OCI-LY1 (cell line): ENCODE measurements around the gene ST8SIA1.

ENCODE experiments used
- H2AFZ ChIP-seq: fragments of 200-600 bp; sonication (generic), shearing (Covaris generic); 2 replicates; pipeline ENCODE4 v1.6.0; 2014; ENCODE audit warnings: antibody characterized with exemption, mild to moderate bottlenecking, low read length
- H3F3A ChIP-seq: fragments of 200-600 bp; sonication (generic), shearing (Covaris generic); 2 replicates; pipeline ENCODE4 v1.6.0; 2014; ENCODE audit warnings: mild to moderate bottlenecking, antibody characterized with exemption, low read length, moderate library complexity; ENCODE audit not compliant: insufficient read depth
- H3K27ac ChIP-seq: fragments of 200-600 bp; sonication (generic); 2 replicates; pipeline ENCODE4 v1.5.1; 2014; ENCODE audit warnings: low read length, mixed run types, mild to moderate bottlenecking, low read depth; ENCODE audit not compliant: poor library complexity, severe bottlenecking
- H3K27me3 ChIP-seq: fragments of 200-600 bp; sonication (generic); 2 replicates; pipeline ENCODE4 v1.6.0; 2014; ENCODE audit warnings: antibody characterized with exemption, mild to moderate bottlenecking, low read length, moderate library complexity; ENCODE audit not compliant: insufficient read depth
- H3K36me3 ChIP-seq: fragments of 200-600 bp; sonication (generic); 2 replicates; pipeline ENCODE4 v1.6.1; 2014; ENCODE audit warnings: mild to moderate bottlenecking, antibody characterized with exemption, low read length, moderate library complexity, mixed read lengths; ENCODE audit not compliant: insufficient read depth
- H3K4me1 ChIP-seq: fragments of 200-600 bp; sonication (generic); 2 replicates; pipeline ENCODE4 v1.5.1; 2014; ENCODE audit warnings: mild to moderate bottlenecking, low read length, moderate library complexity; ENCODE audit not compliant: insufficient read depth, severe bottlenecking
- H3K4me2 ChIP-seq: fragments of 200-600 bp; sonication (generic), shearing (Covaris generic); 2 replicates; pipeline ENCODE4 v1.6.1; 2014; ENCODE audit warnings: low read length
- H3K4me3 ChIP-seq: fragments of 200-600 bp; sonication (generic); 2 replicates; pipeline ENCODE4 v1.5.1; 2014; ENCODE audit warnings: low read length, low read depth, mild to moderate bottlenecking, mixed read lengths; ENCODE audit not compliant: poor library complexity, severe bottlenecking
- H3K79me2 ChIP-seq: fragments of 200-600 bp; shearing (Covaris generic); 2 replicates; pipeline ENCODE4 v1.6.1; 2016; ENCODE audit warnings: mixed run types, low read length, mixed read lengths; ENCODE audit not compliant: insufficient read depth
- H3K9ac ChIP-seq: fragments of 200-600 bp; sonication (generic), shearing (Covaris generic); 2 replicates; pipeline ENCODE4 v1.6.1; 2014; ENCODE audit warnings: mild to moderate bottlenecking, low read length, mixed read lengths
- H3K9me2 ChIP-seq: fragments of 200-600 bp; sonication (generic), shearing (Covaris generic); 2 replicates; pipeline ENCODE4 v1.6.1; 2014; ENCODE audit warnings: low read depth, mild to moderate bottlenecking, low read length, mixed read lengths
- H3K9me3 ChIP-seq: fragments of 200-600 bp; shearing (Covaris generic); 2 replicates; pipeline ENCODE4 v1.6.1; 2014; ENCODE audit warnings: low read length, mixed read lengths
- H4K20me1 ChIP-seq: fragments of 200-600 bp; sonication (generic), shearing (Covaris generic); 2 replicates; pipeline ENCODE4 v1.6.0; 2016; ENCODE audit warnings: mild to moderate bottlenecking, low read length; ENCODE audit not compliant: insufficient read depth
- EZH2 ChIP-seq: fragments of 200-600 bp; sonication (generic), shearing (Covaris generic); IDR thresholded peaks from 2 replicates; pipeline ENCODE4 v1.8.0; 2017; ENCODE audit warnings: borderline replicate concordance, mixed run types, mild to moderate bottlenecking, antibody characterized with exemption, low read length, moderate library complexity, mixed read lengths
- TF ChIP-seq, protein P1 (sequence below): fragments of 200-600 bp; sonication (generic), shearing (Covaris generic); IDR thresholded peaks from 2 replicates; pipeline ENCODE4 v1.5.1; 2017; ENCODE audit warnings: mild to moderate bottlenecking, antibody characterized with exemption, low read length, moderate library complexity, mixed read lengths

Gene ST8SIA1

DNA sequence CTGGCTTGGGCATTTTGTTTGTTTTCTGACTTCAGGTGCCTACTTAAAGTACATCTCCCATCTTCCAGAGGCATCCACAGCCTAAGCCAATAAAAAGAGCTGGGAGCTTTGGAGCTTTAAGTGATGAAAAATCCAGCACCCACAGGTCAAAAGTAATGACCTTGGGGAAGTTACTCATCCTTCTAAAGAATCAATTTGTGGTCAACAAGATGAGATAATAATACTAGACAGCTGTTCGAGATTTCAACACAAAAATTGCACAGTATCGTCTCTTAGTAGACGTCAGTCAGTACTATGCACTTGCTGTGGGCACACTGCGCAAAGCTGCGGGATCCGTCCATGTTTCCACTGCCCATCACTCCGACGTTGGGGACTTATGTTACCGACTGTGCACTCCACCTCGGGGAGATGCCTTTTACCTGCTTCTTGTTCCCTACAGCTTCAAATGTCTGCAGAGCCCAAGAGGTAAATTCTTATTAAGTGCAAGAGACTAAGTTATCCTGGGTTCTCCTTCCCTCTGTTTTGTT is 1.3 kb downstream of the ST8SIA1 start:
- TF ChIP-seq EZH2 = no peak
- H3K4me3 ChIP-seq = no peak overlapping the region
- H3K4me2 ChIP-seq = no peak overlapping the region

DNA sequence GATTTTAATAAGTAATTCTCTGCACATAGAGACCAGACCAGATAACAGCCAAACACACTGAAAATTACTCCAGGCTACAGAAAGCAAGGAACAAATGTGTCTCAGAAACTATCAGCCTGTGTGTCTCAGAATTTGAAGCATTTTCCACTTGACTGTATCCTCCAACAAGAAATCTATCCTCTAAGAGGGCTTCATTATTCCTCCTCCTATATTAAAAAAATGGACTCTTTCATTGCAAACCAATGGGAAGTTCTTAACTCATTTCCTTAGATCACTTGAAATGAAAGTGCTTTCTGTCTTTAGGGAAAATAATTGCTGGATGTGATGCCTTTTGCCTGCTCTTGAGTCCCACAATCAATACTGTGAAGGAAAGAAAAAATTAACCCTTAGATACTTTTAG is 2.3 kb downstream of the ST8SIA1 start:
- H3K9me3 ChIP-seq = no peaks in the 10 kb centered on the region
- H3K4me3 ChIP-seq = no peak overlapping the region
- H3K27ac ChIP-seq = no peak overlapping the region
- H3K79me2 ChIP-seq = no peaks in the 10 kb centered on the region
- no peak for TF ChIP-seq EZH2
- TF ChIP-seq, protein P1, sequence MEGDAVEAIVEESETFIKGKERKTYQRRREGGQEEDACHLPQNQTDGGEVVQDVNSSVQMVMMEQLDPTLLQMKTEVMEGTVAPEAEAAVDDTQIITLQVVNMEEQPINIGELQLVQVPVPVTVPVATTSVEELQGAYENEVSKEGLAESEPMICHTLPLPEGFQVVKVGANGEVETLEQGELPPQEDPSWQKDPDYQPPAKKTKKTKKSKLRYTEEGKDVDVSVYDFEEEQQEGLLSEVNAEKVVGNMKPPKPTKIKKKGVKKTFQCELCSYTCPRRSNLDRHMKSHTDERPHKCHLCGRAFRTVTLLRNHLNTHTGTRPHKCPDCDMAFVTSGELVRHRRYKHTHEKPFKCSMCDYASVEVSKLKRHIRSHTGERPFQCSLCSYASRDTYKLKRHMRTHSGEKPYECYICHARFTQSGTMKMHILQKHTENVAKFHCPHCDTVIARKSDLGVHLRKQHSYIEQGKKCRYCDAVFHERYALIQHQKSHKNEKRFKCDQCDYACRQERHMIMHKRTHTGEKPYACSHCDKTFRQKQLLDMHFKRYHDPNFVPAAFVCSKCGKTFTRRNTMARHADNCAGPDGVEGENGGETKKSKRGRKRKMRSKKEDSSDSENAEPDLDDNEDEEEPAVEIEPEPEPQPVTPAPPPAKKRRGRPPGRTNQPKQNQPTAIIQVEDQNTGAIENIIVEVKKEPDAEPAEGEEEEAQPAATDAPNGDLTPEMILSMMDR = no peak
- no peak overlapping the region for H3K9ac ChIP-seq
- no peaks in the 10 kb centered on the region for H3K36me3 ChIP-seq
- H3F3A ChIP-seq = no peaks in the 10 kb centered on the region
- H2AFZ ChIP-seq = no peak overlapping the region
- no peak overlapping the region for H3K4me2 ChIP-seq
- no peaks in the 10 kb centered on the region for H4K20me1 ChIP-seq
- peaks cover 4% of the 10 kb centered on the region; the same call in 1 of the 2 replicates for H3K27me3 ChIP-seq
- no peaks in the 10 kb centered on the region for H3K9me2 ChIP-seq
- peaks cover 5% of the 10 kb centered on the region for H3K4me1 ChIP-seq

More for the DNA sequence above, 1.3 kb downstream of the ST8SIA1 start:
- Histone ChIP-seq H3F3A (no peaks in the 10 kb centered on the region), H3K4me1 (peaks cover 5% of the 10 kb centered on the region), H2AFZ (no peak overlapping the region), H3K9me3 (no peaks in the 10 kb centered on the region), H3K27me3 (no peaks in the 10 kb centered on the region), H4K20me1 (no peaks in the 10 kb centered on the region), H3K9me2 (no peaks in the 10 kb centered on the region), H3K79me2 (no peaks in the 10 kb centered on the region), H3K27ac (no peak overlapping the region), H3K36me3 (no peaks in the 10 kb centered on the region), H3K9ac (no peak overlapping the region)

- Histone ChIP-seq H3K9ac (no peak overlapping the region), H3K4me1 (no peaks in the 10 kb centered on the region), H3K9me2 (no peaks in the 10 kb centered on the region), H4K20me1 (no peaks in the 10 kb centered on the region), H3K4me3 (no peak overlapping the region), H3K79me2 (no peaks in the 10 kb centered on the region), H3F3A (no peaks in the 10 kb centered on the region), H2AFZ (no peak overlapping the region), H3K36me3 (no peaks in the 10 kb centered on the region), H3K4me2 (no peak overlapping the region), H3K27ac (no peak overlapping the region), H3K27me3 (peaks cover 4% of the 10 kb centered on the region; the same call in 1 of the 2 replicates), H3K9me3 (no peaks in the 10 kb centered on the region)
- TF ChIP-seq, protein P1 = no peak
- no peak for TF ChIP-seq EZH2
Observed at GRCh38 chr12:22329621-22330020, 4.9 kb downstream of the ST8SIA1 start.

- Histone ChIP-seq H3K27me3 (peaks cover 4% of the 10 kb centered on the region; the same call in 1 of the 2 replicates), H4K20me1 (no peaks in the 10 kb centered on the region), H3K4me1 (no peaks in the 10 kb centered on the region), H3K4me2 (no peak overlapping the region), H3K79me2 (no peaks in the 10 kb centered on the region), H3K4me3 (no peak overlapping the region), H2AFZ (no peak overlapping the region), H3F3A (no peaks in the 10 kb centered on the region), H3K9ac (no peak overlapping the region), H3K27ac (no peak overlapping the region), H3K9me2 (no peaks in the 10 kb centered on the region), H3K9me3 (no peaks in the 10 kb centered on the region), H3K36me3 (no peaks in the 10 kb centered on the region)
- TF ChIP-seq, protein P1 = no peak
- no peak for TF ChIP-seq EZH2
Observed at GRCh38 chr12:22325218-22325617, 9.3 kb downstream of the ST8SIA1 start.
